Endodermal cell (in vitro differentiated cells): ENCODE data around the gene DTNB. TPM values are rescaled to one million over a fixed set of nuclear protein-coding genes. Genes with fewer than 3 reads are reported as not detected.
A peak's percentile ranks its signal among the peaks of the same experiment; 100 is the strongest.

Experiments used
- DNase-seq: peaks from one replicate; pipeline ENCODE4 v3.0.0-alpha.2; 2017
- H3K27ac ChIP-seq: 2 replicates; pipeline ENCODE4 v1.5.1; 2013; ENCODE audit warnings: mild to moderate bottlenecking, low read depth, low read length, moderate library complexity
- H3K27me3 ChIP-seq: 2 replicates; pipeline ENCODE4 v1.6.1; 2013; ENCODE audit warnings: mild to moderate bottlenecking, low read length, moderate library complexity; ENCODE audit not compliant: insufficient read depth, control insufficient read depth, poor library complexity, severe bottlenecking
- H3K36me3 ChIP-seq: 2 replicates; pipeline ENCODE4 v1.7.0; 2013; ENCODE audit warnings: mild to moderate bottlenecking, low read length, moderate library complexity; ENCODE audit not compliant: control insufficient read depth, insufficient read depth
- H3K4me1 ChIP-seq: one replicate; pipeline ENCODE4 v1.7.0; 2013; ENCODE audit warnings: low read length; ENCODE audit not compliant: control insufficient read depth, insufficient read depth
- H3K4me3 ChIP-seq: 2 replicates; pipeline ENCODE4 v1.5.1; 2013; ENCODE audit warnings: mild to moderate bottlenecking, low read length, moderate library complexity
- H3K9ac ChIP-seq: 2 replicates; pipeline ENCODE4 v1.6.1; 2013; ENCODE audit warnings: mild to moderate bottlenecking, low read length, moderate library complexity; ENCODE audit not compliant: poor library complexity, severe bottlenecking; ENCODE audit errors: extremely low read depth
- H3K9me3 ChIP-seq: 2 replicates; pipeline ENCODE4 v1.6.1; 2013; ENCODE audit warnings: mild to moderate bottlenecking, low read length, moderate library complexity; ENCODE audit not compliant: control insufficient read depth
- H3K27ac Mint-ChIP-seq: 2 replicates; pipeline ENCODE4 v1.8.0; 2020; ENCODE audit warnings: mixed read lengths
- H3K27me3 Mint-ChIP-seq: 2 replicates; pipeline ENCODE4 v1.8.0; 2021; ENCODE audit warnings: mild to moderate bottlenecking, mixed read lengths; ENCODE audit not compliant: insufficient read depth
- H3K36me3 Mint-ChIP-seq: 2 replicates; pipeline ENCODE4 v1.8.0; 2020; ENCODE audit warnings: low read depth, mixed read lengths
- H3K4me1 Mint-ChIP-seq: 2 replicates; pipeline ENCODE4 v1.8.0; 2020; ENCODE audit warnings: mixed read lengths
- H3K4me3 Mint-ChIP-seq: 2 replicates; pipeline ENCODE4 v1.8.0; 2020; ENCODE audit warnings: mild to moderate bottlenecking, moderate library complexity, mixed read lengths
- H3K9me3 Mint-ChIP-seq: 2 replicates; pipeline ENCODE4 v1.8.0; 2020; ENCODE audit warnings: mild to moderate bottlenecking, mixed read lengths
- WGBS, 2 experiments: methylation state at CpG; one replicate each; pipeline versions ENCODE4 v1.1.5 to v1.1.7; 2013; ENCODE audit warnings: missing lambda C conversion rate in 2 of 2, mixed read lengths in 1 of 2; ENCODE audit not compliant: insufficient coverage in 1 of 2, insufficient read length in 1 of 2; 5-methylcytosine and 5-hydroxymethylcytosine counted together
- total RNA-seq, 2 donors: library from RNA; stranded (reverse); fragmentation: NEBNext Ultra II Directional in 1 of 2; extraction: Animal tissue kit (Norgen Biotek cat#: 25700) in 1 of 2; gene quantifications; 2 replicates in 1 of 2; 3 replicates in 1 of 2; pipeline ENCODE4 v1.2.1, GENCODE V29; 2021
- TF ChIP-seq, protein P1 (sequence below): fragments of 200-600 bp; sonication (generic); conservative IDR thresholded peaks from 2 replicates; pipeline ENCODE4 v1.5.0; 2021; ENCODE audit warnings: antibody characterized with exemption, mild to moderate bottlenecking

DTNB gene
- total RNA-seq, 2 donors from 2014 or later: 38.8 to 48.7 TPM

DNA sequence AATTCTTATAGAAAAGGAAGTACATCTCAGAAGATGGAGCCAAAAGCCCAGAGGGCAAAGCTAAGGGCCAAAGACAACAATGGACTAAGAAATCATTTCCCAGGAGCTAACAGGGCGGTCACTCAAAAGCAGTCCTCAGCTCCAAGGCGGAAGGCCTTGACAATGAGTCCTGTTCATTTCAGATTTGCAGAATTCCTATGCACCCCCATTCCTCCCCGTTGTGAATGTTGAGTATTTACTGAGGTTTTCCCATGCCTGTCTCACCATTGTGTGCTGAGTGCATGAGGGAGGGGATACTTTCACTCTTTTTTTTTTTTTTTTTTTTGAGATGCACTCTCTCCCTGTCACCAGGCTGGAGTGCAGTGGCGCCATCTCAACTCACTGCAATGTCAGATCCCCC lies 18.8 kb upstream of the DTNB start:
- H3K9ac ChIP-seq: no peak overlapping the region
- no peak overlapping the region for H3K27ac ChIP-seq
- no peaks in the 10 kb centered on the region for H3K36me3 ChIP-seq
- Mint-ChIP-seq H3K27ac (no peak overlapping the region), H3K36me3 (no peaks in the 10 kb centered on the region), H3K9me3 (no peaks in the 10 kb centered on the region), H3K27me3 (peaks cover 11% of the 10 kb centered on the region), H3K4me3 (no peak overlapping the region), H3K4me1 (peaks cover 1% of the 10 kb centered on the region)
- no peak overlapping the region for H3K4me3 ChIP-seq
- no peaks in the 10 kb centered on the region for H3K27me3 ChIP-seq
- H3K9me3 ChIP-seq: no peaks in the 10 kb centered on the region
- no peaks in the 10 kb centered on the region for H3K4me1 ChIP-seq
- DNase-seq: no peak
- TF ChIP-seq, protein P1, sequence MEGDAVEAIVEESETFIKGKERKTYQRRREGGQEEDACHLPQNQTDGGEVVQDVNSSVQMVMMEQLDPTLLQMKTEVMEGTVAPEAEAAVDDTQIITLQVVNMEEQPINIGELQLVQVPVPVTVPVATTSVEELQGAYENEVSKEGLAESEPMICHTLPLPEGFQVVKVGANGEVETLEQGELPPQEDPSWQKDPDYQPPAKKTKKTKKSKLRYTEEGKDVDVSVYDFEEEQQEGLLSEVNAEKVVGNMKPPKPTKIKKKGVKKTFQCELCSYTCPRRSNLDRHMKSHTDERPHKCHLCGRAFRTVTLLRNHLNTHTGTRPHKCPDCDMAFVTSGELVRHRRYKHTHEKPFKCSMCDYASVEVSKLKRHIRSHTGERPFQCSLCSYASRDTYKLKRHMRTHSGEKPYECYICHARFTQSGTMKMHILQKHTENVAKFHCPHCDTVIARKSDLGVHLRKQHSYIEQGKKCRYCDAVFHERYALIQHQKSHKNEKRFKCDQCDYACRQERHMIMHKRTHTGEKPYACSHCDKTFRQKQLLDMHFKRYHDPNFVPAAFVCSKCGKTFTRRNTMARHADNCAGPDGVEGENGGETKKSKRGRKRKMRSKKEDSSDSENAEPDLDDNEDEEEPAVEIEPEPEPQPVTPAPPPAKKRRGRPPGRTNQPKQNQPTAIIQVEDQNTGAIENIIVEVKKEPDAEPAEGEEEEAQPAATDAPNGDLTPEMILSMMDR: no peak
- WGBS, 2 experiments: 86 to 100% methylated on average over 1 to 3 of the region's 4 CpGs

DNA sequence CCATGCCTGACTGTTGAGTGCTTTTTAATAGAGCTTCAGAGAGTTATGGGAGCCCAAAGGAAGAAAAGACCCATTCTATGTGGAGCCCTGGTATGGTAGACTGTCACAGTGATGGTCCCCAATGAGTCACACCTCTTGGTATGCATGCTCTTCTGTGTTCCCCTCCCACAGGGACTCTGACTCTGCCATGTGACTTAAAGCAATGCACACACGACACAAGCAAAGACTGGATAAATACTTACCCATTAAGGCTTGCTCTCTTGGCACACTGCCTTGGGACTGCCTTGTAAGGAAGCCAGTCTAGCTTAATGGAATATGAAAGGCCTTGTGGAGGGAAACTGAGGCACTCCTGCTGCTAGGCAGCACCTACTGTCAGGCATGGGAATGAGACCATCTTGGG lies 16.7 kb upstream of the DTNB start:
- Mint-ChIP-seq H3K4me1 (peaks cover 9% of the 10 kb centered on the region), H3K27ac (no peak overlapping the region), H3K36me3 (no peaks in the 10 kb centered on the region), H3K9me3 (no peaks in the 10 kb centered on the region), H3K27me3 (peaks cover 23% of the 10 kb centered on the region), H3K4me3 (no peak overlapping the region)
- Histone ChIP-seq H3K9ac (no peak overlapping the region), H3K27ac (no peak overlapping the region), H3K9me3 (no peaks in the 10 kb centered on the region), H3K4me1 (no peaks in the 10 kb centered on the region), H3K27me3 (no peaks in the 10 kb centered on the region), H3K36me3 (no peaks in the 10 kb centered on the region), H3K4me3 (no peak overlapping the region)
- peak; percentile 59 for DNase-seq
- 80 to 92% methylated on average over 1 of the region's 1 CpG for WGBS, 2 experiments
- TF ChIP-seq, protein P1: no peak

DNA sequence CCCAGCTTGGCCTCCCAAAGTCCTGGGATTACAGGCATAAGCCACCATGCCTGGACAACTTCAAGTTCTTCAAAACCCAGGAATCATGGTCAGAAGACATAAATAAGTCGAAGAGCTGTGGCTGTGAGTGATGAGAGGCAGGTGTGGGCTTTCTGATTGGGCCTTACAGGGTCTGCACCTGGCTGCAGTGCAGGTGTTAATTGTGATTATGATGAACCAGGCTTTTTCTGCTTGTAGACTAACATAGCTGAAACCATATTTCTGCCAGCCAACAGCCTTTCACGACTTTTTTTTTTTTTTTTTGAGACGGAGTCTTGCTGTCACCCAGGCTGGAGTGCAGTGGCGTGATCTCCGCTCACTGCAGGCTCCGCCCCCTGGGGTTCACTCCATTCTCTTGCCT lies 14.9 kb upstream of the DTNB start:
- TF ChIP-seq, protein P1: no peak
- no peaks in the 10 kb centered on the region for H3K9me3 ChIP-seq
- H3K4me3 ChIP-seq: no peak overlapping the region
- no peaks in the 10 kb centered on the region for H3K4me1 ChIP-seq
- H3K9ac ChIP-seq: no peak overlapping the region
- H3K27me3 ChIP-seq: no peaks in the 10 kb centered on the region
- H3K36me3 Mint-ChIP-seq: no peaks in the 10 kb centered on the region
- WGBS, 2 experiments: 87 to 100% methylated on average over 1 to 6 of the region's 6 CpGs
- no peaks in the 10 kb centered on the region for H3K9me3 Mint-ChIP-seq
- H3K27me3 Mint-ChIP-seq: peaks cover 29% of the 10 kb centered on the region
- H3K27ac ChIP-seq: no peak overlapping the region
- peaks cover 9% of the 10 kb centered on the region for H3K4me1 Mint-ChIP-seq
- H3K27ac Mint-ChIP-seq: no peak overlapping the region
- H3K4me3 Mint-ChIP-seq: no peak overlapping the region
- no peak for DNase-seq
- no peaks in the 10 kb centered on the region for H3K36me3 ChIP-seq
